HEK293 (cell line): Measurements from ENCODE around the gene SPATA21.

Source experiments
- CTCF ChIA-PET: fragments of 350-600 bp; formaldehyde crosslinking; extraction: SDS; loops from one replicate; lab custom pipeline; 2021; ENCODE audit warnings: antibody characterized with exemption; lab: Yijun Ruan, JAX
- POLR2A ChIA-PET: fragments of 300-600 bp; formaldehyde crosslinking; extraction: SDS; loops from one replicate; lab custom pipeline; 2020; ENCODE audit warnings: antibody characterized with exemption, inconsistent platforms; lab: Yijun Ruan, JAX
- H3K27ac ChIP-seq: fragments of 200-500 bp; sonication (Bioruptor generic); 2 replicates; pipeline ENCODE4 v1.5.1; 2014; ENCODE audit warnings: low read depth, low read length, control low read depth, inconsistent platforms; ENCODE audit errors: extremely low read depth
- H3K36me3 ChIP-seq, 2 experiments: fragments of 200-500 bp in 1 of 2; sonication (Bioruptor generic) in 1 of 2; 1 replicate in 1 of 2; 2 replicates in 1 of 2; pipeline ENCODE4 v1.5.1; 2014 to 2017; ENCODE audit warnings: inconsistent platforms in 2 of 2, low read length in 2 of 2; ENCODE audit not compliant: control insufficient read depth in 2 of 2, insufficient read depth in 1 of 2
- H3K4me1 ChIP-seq: fragments of 200-500 bp; sonication (Bioruptor generic); 2 replicates; pipeline ENCODE4 v1.5.1; 2014; ENCODE audit warnings: mild to moderate bottlenecking, low read length, inconsistent platforms; ENCODE audit not compliant: control insufficient read depth, insufficient read depth
- H3K4me3 ChIP-seq: 2 replicates; pipeline ENCODE4 v1.5.1; 2011; ENCODE audit warnings: low read depth, mild to moderate bottlenecking, control low read depth, low read length, moderate library complexity
- H3K9me3 ChIP-seq: fragments of 200-500 bp; sonication (Bioruptor generic); 2 replicates; pipeline ENCODE4 v1.5.1; 2014; ENCODE audit warnings: low read depth, low read length, inconsistent platforms; ENCODE audit not compliant: control insufficient read depth, insufficient read depth
- ELK4 ChIP-seq: IDR thresholded peaks from 2 replicates; pipeline ENCODE4 v1.6.1; 2011; ENCODE audit warnings: mild to moderate bottlenecking, low read depth, low read length, borderline replicate concordance
- GLIS2 ChIP-seq: fragments of 450-650 bp; formaldehyde crosslinking; IDR thresholded peaks from 2 replicates; pipeline ENCODE4 v1.5.1; 2016; ENCODE audit warnings: missing biosample characterization, missing genetic modification characterization
- INSM2 ChIP-seq: fragments of 450-650 bp; formaldehyde crosslinking; IDR thresholded peaks from 2 replicates; pipeline ENCODE4 v1.5.1; 2016; ENCODE audit warnings: missing biosample characterization, missing genetic modification characterization
- PRDM4 ChIP-seq: fragments of 450-650 bp; formaldehyde crosslinking; IDR thresholded peaks from 2 replicates; pipeline ENCODE4 v1.5.1; 2017; ENCODE audit warnings: missing biosample characterization, missing genetic modification characterization
- SP3 ChIP-seq: fragments of 450-650 bp; formaldehyde crosslinking; IDR thresholded peaks from 2 replicates; pipeline ENCODE4 v1.5.1; 2016; ENCODE audit warnings: missing biosample characterization, missing genetic modification characterization
- YY2 ChIP-seq: fragments of 450-650 bp; formaldehyde crosslinking; IDR thresholded peaks from 2 replicates; pipeline ENCODE4 v1.5.1; 2016; ENCODE audit warnings: missing biosample characterization, missing genetic modification characterization
- ZNF324 ChIP-seq: fragments of 450-650 bp; formaldehyde crosslinking; IDR thresholded peaks from 2 replicates; pipeline ENCODE4 v1.5.1; 2016; ENCODE audit warnings: missing biosample characterization, missing genetic modification characterization
- ZNF449 ChIP-seq: fragments of 450-650 bp; formaldehyde crosslinking; IDR thresholded peaks from 2 replicates; pipeline ENCODE4 v1.5.1; 2017; ENCODE audit warnings: missing biosample characterization, mild to moderate bottlenecking, missing genetic modification characterization, moderate library complexity
- ZNF600 ChIP-seq: fragments of 450-650 bp; formaldehyde crosslinking; IDR thresholded peaks from 2 replicates; pipeline ENCODE4 v1.5.1; 2016; ENCODE audit warnings: missing biosample characterization, missing genetic modification characterization
- ZNF654 ChIP-seq: fragments of 450-650 bp; formaldehyde crosslinking; IDR thresholded peaks from 2 replicates; pipeline ENCODE4 v1.5.1; 2016; ENCODE audit warnings: low read depth, missing biosample characterization, missing genetic modification characterization
- ZNF664 ChIP-seq: fragments of 450-650 bp; formaldehyde crosslinking; IDR thresholded peaks from 2 replicates; pipeline ENCODE4 v1.5.1; 2016; ENCODE audit warnings: missing biosample characterization, missing genetic modification characterization

SPATA21 gene

GRCh38 chr1:16449666-16450065 is 12.4 kb upstream of the SPATA21 start:
- TF ChIP-seq ZNF449 (tag by site-specific recombination) (peak; percentile 97), GLIS2 (tag by site-specific recombination) (no peak), PRDM4 (tag by site-specific recombination) (no peak), ZNF600 (tag by site-specific recombination) (peak; percentile 48; the same call in 1 of the 2 replicates), ELK4 (no peak)
- POLR2A ChIA-PET, result interaction anchor here (1.0 kb wide), 1 partner anchor 10 kb away, joined by 4 read pairs; the partner anchor contains the start of gene NECAP2
- no peaks in the 10 kb centered on the region for H3K9me3 ChIP-seq
- CTCF ChIA-PET, result interaction anchor here (0.8 to 3.7 kb wide), 2 partner anchors 9 to 171 kb away, joined by 3 to 14 read pairs; partner anchors contain the start of gene NECAP2
- peaks cover 21 to 96% of the 10 kb centered on the region in 2 experiments for H3K36me3 ChIP-seq
- no peak overlapping the region for H3K4me3 ChIP-seq
- H3K4me1 ChIP-seq, result no peaks in the 10 kb centered on the region
- no peak overlapping the region for H3K27ac ChIP-seq

GRCh38 chr1:16449065-16449464 is 11.8 kb upstream of the SPATA21 start:
- H3K36me3 ChIP-seq, result peaks cover 21 to 97% of the 10 kb centered on the region in 2 experiments
- H3K27ac ChIP-seq, result no peak overlapping the region
- H3K4me1 ChIP-seq, result no peaks in the 10 kb centered on the region
- ChIA-PET POLR2A (interaction anchor here (1.0 kb wide), 1 partner anchor 9 kb away, joined by 4 read pairs; the partner anchor contains the start of gene NECAP2), CTCF (interaction anchor here (3.7 kb wide), 1 partner anchor 9 kb away, joined by 14 read pairs; the partner anchor contains the start of gene NECAP2)
- no peaks in the 10 kb centered on the region for H3K9me3 ChIP-seq
- no peak overlapping the region for H3K4me3 ChIP-seq
- no peak for TF ChIP-seq ZNF324 (tag by site-specific recombination)
- no peak for TF ChIP-seq SP3
- 0 out of 2 replicates have a peak, but pooled peaks have one; percentile 33 for TF ChIP-seq ZNF664 (tag by site-specific recombination)
- TF ChIP-seq, all 188 proteins: peak for 1

- TF ChIP-seq ZNF600 (tag by site-specific recombination) (peak; percentile 55), INSM2 (tag by site-specific recombination) (no peak), ZNF654 (tag by site-specific recombination) (no peak), YY2 (tag by site-specific recombination) (no peak)
- Histone ChIP-seq H3K4me3 (no peak overlapping the region), H3K27ac (no peak overlapping the region), H3K4me1 (no peaks in the 10 kb centered on the region), H3K9me3 (no peaks in the 10 kb centered on the region), H3K36me3 (peaks cover 14 to 97% of the 10 kb centered on the region in 2 experiments)
- CTCF ChIA-PET, result no interaction called here
- POLR2A ChIA-PET, result no interaction called here
Observed at GRCh38 chr1:16447641-16448040, 10.4 kb upstream of the SPATA21 start.
